GM20431 (cell line): ENCODE measurements around the gene PARL.

Experiments used
- in situ Hi-C: fragments of 300-500 bp; cut with MseI, MboI; formaldehyde crosslinking; loops from one replicate; pipeline ENCODE4 v1.15.0; 2020; ENCODE audit warnings: low sequenced_read_pairs; ENCODE audit not compliant: unreplicated experiment

PARL gene

DNA sequence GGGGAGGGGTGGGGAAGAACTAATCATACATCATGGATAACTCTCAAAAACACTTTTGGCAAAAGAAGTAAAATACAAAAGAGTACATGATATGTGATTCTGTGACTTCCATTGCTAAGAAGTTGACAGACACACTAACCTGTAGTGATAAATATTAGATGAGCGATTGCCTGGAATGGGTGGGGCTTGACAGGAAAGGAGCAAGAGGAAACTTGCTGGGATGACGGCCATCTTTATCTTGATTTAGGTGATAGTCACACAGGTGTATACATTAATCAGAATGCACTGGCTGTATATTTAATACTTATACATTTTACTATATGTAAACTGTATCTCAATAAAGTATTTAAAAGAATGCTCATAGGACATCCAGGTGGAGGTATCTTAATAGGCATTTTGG, 13.1 kb downstream of the PARL start:
- in situ Hi-C loops = no loop called here

DNA sequence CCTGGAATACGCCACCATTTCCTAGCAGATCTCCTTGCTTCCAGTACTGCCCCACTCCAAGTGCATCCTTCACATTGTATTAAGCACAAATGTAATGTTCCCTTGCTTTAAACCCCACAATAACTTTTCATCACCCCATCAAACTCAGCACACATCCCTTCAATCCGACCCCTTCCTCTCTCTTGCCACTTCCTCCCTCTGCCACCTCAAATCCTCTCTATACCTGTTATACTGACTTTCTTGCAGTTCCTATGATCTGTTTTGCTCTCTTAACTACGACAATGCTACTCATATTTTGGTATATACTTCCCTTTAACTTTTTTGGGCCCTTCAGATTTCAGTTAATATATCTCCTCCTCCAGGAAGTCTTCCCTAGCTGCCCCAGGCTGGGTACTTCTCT, 14.1 kb downstream of the PARL start:
- in situ Hi-C loops = no loop called here

DNA sequence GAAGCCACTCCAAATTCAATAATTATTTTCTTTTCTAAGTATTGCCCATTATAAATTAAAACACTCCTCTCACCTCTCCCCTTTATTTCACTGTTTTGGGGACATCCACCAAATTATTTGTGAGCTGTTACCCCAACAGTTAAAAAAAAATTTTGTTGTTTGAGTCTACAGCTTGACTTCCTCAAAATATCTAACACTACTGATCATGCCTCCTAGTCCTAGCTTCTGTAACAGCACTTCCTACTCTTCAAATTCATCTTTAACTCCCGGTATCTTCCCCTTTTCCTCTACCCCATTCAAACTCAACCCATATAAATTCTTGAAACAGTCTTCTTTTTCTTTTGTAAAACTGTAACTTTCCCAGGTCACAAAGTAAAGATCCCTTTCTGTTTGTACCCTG, 15.9 kb downstream of the PARL start:
- in situ Hi-C loops = no loop called here

DNA sequence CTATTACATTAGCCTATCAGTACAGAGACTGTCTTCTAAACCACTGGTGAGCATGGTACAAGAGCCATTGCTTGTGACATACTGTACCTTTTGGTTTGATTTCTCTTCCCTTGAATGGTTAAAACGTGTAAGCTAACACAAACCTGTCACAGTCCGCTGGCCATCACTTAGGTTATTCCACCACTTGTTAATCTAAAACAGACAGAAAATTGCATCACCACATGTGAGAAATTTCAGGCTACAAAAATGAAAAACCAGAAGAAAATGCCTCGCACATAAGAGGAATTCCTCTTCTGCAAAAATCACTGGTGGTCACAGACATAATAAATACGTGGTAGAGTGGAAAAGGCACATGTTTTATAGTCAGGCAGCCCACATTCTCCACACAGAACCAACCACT, 22.1 kb downstream of the PARL start:
- in situ Hi-C loops = no loop called here

DNA sequence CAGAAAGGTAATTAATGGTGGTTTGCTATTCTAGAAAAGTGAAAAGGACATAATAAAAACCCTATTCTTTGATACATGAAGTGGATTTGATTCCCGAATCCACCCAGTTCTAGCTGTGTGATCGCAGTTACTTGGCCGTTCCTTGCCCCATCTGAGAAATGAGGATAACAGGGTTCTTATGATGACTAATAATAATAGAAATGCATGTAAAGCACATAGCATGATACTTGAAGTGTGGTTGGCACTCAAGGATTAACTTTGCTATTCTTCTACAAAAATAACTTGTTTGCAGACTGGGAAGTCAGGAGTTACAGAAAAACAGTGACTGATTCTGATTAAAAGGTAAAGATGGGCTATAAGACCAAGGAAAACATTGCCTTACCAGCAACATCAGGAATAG, 26.8 kb downstream of the PARL start:
- in situ Hi-C loops = no loop called here

DNA sequence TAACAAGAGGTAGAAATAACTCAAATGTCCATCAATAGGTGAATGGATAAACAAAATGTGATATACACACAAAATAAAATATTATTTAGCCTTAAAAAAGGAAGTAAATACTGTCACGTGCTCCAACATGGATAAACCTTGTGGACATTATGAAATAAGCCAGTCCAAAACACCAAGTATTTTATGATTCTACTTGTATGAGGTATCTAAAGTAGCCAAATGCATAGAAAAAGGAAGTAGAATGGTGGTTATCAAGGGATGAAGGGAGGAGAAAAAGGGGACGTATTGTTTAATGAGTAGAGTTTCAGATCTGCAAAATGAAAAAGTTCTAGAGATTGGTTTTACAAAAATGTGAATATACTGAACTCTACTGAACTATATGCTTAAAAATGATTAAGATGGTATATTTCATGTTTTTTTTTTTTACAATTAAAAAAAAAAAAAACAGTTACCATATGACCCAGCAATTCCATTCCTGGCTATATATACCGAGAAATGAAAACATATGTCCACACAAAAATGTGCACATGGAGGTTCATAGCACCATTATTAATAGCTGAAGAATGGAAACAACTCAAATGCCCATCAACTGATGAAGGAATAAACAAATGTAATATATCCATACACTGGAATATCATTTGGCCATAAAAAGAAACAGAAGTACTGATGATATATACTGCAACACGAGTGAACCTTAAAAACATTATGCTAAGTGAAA, 30.2 kb downstream of the PARL start:
- in situ Hi-C loops = no loop called here

DNA sequence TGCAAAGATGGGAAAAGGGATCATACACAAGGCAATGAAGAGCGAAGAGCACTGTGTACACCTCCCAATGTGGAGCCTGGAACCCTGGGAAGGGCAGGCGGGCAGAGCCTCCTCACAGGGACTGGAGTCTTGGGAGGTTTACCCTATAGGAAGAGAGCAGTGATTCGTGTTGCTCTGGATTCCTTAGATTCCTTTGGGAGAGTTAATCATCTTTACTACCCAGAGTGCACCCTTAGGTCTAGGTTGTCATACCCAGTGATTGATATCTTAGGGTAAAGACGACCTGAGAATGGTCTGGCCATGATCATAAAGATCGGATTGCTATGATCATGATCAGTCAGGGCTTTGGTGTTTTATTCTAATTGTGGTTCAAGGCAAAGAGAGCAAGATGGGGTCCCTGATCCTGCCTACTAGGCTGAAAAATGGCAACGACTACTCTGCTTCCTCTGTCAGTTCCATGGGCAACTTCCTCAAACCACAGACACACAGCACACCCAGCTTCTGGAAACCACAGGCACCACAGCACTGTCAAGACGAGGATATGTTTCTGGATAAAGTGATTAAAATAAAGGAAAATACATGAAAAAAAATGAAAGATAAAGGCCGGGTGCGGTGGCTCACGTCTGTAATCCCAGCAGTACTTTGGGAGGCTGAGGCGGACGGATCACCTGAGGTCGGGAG, 38.9 kb downstream of the PARL start:
- in situ Hi-C loops = no loop called here

DNA sequence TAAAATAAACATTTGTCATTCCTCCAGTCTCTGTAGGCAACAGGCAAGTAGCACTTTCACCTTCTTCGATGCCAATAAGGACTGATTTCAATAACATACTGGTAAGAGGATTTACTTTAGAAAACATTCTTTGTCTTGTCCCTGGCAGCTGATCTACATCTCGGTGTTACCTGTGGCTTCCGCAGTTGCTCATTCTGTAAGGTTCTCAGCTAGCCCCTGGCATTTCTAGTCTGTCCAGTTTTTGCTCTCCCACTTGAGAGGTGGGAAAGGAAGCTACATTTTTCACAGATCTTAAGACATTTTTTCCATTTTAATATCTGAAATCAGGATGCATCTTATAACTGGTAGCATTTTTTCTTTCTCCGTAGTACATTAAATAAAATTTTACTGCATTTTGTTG, 39.6 kb downstream of the PARL start:
- in situ Hi-C loops = no loop called here

DNA sequence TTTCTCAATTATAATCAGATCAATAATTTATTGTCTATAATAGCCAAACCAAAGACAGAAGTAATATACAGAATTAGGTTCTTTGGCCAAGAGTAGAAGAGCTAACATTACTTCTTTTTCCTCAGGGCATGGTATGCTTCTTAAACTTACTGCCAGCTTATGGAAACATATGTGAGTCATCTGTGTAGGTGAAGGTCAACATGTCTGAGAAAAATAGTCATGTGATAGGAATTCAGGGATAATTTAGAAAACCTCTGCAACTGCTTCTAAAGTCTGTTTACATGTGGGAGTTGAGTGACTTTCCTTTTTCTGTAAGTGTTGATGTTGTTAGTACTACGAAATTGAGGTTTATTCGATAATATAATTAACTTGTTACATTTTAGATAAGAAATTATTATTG, 40.1 kb downstream of the PARL start:
- in situ Hi-C loops = no loop called here

DNA sequence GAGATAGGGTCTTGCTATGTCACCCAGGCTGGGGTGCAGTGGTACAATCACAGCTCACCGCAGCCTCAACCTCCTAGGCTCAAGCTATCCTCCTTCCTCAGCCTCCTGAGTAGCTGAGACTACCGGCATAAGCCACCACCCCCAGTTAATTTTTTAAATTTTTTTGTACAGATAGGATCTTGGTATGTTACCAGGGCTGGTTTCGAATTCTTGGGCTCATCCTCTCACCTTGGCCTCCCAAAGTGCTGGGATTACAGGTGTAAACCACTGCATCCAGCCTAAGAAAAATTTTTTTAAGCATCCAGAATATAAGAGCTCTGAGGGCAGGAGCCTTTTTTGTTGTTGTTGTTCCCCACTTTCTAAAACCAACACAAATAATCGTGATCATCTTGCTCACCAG, 44.9 kb downstream of the PARL start:
- in situ Hi-C loops = no loop called here

DNA sequence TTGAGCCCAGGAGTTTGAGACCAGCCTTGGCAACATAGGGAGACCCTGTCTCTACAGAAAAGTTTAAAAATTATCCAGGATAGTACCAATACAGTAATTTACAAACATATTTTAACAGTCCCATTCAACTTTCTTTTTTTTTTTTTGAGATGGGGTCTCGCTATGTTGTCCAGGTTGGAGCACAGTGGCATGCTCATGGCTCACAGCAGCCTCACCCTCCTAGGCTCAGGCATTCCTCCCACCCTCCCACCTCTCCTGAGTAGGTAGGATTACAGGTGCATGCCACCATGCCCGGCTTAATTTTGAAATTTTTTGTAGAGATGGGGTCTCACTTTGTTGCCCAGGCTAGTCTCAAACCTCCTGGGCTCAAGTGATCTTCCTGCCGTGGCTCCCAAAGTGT, 46.8 kb downstream of the PARL start:
- in situ Hi-C loops = no loop called here

DNA sequence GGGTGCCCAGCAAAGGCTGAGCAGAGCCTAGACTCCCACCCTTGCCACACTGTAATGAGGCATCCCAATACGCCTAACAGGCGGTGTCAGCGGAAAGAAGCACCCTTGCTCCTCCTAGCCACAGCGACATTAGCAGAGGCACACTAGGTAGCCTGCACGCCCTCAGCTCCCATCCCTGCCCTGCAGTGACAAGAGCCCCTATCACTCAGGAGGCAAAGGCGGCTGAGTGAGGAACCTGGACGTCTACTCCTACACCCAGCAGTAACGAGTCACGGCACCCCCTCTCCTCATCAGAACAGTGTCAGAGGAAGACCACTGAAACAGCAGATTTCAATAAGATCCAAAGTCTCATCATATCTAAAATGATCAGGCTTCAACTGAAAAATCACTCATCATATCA, 47.3 kb downstream of the PARL start:
- in situ Hi-C loops = no loop called here

DNA sequence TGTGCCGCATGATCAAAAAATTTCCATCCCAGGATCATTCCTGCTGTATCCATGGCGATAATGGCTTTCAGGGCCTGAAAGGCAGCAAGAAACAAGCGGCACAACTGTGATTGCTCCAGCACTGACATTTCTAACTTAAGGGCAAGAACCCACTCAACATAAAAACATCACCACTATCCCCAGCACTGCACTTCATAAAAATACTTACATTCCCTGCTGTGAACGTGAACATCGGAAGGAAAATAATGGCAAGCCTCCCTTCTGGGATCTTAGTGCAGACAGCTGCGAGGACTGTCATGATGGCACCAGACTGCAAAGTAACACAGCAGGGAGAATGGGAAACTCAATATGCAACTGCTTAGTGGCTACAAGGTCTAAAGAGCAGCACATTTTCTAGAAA, 51.2 kb downstream of the PARL start:
- in situ Hi-C loops = no loop called here

DNA sequence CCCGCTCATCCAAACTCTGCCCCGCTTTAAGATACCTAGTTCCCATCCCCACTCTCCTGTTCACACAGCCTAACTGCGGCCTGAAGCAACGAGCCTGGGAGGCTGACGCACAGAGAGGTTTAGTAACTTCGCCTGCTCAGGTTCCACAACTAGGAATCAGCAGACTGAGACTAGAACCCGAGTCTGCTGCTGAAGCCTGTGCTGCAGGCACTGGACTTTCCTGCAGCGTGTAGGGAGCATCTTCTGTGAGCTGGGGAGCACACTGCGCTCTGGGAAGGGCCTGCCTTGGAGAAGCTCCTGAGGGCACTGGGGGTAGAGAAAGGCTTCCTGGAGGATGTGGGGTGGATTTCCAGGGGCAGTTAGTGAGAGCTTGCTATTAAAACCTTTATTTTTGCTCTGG, 54.5 kb downstream of the PARL start:
- in situ Hi-C loops = no loop called here

DNA sequence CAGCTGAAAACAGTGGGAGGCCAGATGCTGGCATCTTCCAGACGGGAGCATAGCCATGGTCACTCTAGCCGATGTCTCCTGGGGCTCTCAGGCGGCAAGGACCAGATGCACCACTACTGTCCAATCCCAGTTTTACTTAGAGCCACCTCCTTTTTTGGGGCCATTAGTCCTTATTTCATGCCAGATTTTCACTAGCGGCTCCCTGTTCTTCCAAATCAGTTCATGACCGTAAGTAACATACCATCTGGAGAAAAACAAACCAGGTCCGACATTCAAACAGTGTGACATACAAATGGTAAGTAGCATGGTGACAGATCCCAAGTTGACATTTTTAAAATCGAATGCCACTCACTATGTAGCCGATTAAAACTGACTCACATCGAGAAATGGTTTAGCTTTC, 55.2 kb downstream of the PARL start:
- in situ Hi-C loops = no loop called here

DNA sequence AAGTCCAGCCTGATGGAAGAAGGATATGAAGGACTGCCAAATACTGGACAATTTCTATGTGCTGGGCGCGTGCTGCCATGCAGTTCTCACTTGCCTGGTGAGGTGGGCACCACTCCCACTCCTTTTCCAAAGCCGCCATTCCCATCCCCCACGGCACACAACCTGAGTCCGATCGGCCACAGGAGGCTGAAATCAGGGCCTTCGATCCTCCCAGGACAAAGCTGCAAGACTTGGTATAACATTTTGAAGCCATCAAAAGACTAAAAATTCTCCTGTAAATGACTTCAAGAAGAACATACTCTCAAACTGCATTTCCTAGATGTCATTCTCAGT, 56.2 kb downstream of the PARL start:
- in situ Hi-C loops = no loop called here

DNA sequence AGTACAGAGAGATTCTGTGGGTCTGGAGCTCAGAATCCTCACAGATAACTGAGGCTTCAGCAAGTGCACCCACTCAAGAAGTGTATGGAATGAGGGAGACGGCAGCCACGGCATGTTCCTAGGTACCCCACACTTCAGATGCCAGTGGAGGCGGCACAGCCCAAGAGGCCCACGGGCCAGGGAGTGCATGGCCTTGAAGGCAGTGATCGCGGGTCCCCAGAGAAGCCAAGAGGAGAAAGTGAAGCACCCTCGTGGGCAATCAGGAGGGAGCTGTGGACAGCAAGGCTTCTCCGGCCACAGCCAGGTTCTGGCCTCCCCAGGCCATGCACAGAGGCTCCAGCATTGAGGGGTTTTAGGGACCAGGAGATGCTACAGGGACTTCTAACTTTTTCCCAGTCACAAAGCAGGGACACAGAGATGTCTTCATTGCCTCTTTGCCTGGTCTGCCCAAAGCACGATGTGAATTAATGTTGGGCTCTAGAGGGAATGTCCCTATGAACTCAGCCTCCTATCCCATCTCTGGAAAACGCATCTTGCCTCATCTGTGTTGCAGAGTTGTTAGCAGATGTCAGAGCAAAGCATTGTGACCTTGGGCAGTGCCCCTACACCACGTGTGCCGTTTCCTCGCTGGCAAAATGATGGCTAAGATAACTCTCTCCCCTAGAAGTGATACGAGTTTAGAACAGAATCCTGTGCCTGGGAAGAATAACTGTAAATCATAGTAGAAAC, 56.7 kb downstream of the PARL start:
- in situ Hi-C loops = no loop called here

DNA sequence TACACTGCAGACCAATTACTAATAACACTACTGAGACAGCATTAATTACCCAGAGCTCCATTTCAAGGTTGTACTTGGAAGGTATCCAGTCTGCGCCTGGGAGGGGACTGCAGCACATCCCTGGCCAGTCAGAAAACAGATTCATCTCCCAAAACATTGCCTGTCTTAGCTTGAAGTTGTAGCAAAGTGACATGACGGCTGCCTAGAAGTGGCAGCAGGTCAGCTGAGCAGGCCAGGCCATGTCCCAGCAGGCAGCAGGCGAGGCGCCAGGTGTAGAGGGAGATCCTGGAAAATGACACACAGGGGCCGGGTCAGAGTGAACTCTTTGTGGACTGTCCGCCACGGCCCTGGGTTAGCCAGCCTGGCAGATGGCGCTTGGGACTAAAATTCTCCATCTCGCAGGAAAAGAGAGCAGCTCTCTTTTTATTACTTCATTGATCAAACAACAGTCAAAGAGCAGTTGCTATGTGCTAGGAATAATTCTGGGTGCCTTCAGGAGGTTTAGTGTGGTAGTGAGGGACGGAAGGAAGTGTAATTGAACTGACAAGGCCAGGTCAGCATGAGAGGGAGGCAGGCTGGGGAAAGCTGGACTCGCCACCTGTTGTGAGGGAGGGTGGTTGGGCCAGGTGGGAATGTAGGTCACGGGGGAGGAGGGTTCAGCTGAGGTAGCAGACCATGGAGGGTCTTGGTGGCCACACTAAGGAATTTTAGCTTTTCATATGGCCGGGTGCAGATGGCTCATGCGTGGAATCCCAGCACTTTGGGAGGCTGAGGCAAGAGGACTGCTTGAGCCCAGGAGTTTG, 58.0 kb downstream of the PARL start:
- in situ Hi-C loops = no loop called here

DNA sequence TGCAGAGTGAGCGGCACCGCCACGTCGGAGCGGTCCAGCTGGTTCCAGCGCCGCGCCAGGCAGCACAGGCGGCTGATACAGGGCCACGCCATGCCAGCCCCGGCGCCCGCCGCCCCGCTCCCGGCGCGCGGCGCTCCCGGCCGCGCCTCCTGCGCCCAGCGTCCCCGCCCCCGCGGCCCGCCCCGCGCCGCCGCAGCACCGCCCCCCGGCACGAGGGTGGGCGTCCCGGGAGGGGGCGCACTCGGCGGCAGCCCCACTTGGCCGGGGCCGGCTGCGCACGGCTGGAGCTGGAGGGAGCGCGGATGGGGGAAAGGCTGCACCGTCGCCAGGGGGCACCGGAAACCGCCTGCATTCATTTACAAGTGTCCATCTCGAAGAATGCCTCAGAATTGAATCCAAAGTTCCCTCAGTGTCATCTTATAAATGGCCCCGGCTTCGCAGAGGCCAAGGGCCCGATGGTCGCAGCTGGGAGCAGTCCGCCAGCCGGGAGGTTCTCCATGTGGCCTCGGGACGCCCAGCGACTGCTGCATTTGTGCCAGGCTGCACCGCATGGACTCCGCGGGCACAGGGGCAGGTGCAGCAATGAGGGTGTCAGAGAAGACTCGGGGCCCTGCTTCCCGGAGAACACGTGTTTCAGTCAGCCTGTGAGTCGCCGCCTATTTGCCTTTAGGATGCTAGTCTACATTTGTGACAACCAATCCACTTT, 59.1 kb downstream of the PARL start, which contains the start of gene MAP6D1:
TSS of gene MAP6D1 (minus strand) at position 122 of the 706 bp plus-strand sequence. CDS start at position 92, 30 bp downstream.
- in situ Hi-C loops = no loop called here
